NB4 (cell line): ENCODE measurements around the gene TNN.

Source experiments
- MYC ChIP-seq: IDR thresholded peaks from 2 replicates; pipeline ENCODE4 v1.6.1; 2011; ENCODE audit warnings: low read depth, low read length
- POLR2A ChIP-seq: IDR thresholded peaks from 2 replicates; pipeline ENCODE4 v1.6.1; 2011; ENCODE audit warnings: mild to moderate bottlenecking; ENCODE audit not compliant: insufficient read length; ENCODE audit errors: extremely low read depth
- TF ChIP-seq, protein P1 (sequence below): IDR thresholded peaks from one replicate; pipeline ENCODE4 v1.5.1; 2012; ENCODE audit warnings: low read depth, low read length
- TF ChIP-seq, protein P2 (sequence below): IDR thresholded peaks from 2 replicates; pipeline ENCODE4 v1.6.1; 2011; ENCODE audit warnings: low read depth, low read length

DNA sequence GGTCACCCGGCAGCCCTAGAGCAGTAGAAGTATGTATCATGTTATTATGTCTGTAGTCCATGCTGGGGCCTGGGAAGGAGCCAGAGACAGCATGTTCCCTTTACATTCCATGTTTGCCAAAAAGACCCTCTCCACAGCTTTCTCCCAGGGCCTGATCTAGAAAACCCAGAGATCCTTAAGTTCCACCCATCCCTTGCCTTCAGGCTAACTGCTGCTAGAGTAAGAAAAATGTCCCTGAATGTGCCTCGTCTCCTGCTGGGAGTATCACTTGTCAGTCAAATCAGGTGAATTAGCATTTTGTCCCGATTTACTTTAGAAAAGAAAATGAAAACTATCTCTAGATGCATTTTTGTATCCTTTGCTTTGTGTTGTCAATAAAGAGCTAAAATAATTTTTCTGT, 31.2 kb upstream of the TNN start:
- TF ChIP-seq MYC (no peak), POLR2A (no peak)
- TF ChIP-seq, protein P1, sequence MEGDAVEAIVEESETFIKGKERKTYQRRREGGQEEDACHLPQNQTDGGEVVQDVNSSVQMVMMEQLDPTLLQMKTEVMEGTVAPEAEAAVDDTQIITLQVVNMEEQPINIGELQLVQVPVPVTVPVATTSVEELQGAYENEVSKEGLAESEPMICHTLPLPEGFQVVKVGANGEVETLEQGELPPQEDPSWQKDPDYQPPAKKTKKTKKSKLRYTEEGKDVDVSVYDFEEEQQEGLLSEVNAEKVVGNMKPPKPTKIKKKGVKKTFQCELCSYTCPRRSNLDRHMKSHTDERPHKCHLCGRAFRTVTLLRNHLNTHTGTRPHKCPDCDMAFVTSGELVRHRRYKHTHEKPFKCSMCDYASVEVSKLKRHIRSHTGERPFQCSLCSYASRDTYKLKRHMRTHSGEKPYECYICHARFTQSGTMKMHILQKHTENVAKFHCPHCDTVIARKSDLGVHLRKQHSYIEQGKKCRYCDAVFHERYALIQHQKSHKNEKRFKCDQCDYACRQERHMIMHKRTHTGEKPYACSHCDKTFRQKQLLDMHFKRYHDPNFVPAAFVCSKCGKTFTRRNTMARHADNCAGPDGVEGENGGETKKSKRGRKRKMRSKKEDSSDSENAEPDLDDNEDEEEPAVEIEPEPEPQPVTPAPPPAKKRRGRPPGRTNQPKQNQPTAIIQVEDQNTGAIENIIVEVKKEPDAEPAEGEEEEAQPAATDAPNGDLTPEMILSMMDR = no peak
- TF ChIP-seq, protein P2, sequence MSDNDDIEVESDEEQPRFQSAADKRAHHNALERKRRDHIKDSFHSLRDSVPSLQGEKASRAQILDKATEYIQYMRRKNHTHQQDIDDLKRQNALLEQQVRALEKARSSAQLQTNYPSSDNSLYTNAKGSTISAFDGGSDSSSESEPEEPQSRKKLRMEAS = no peak
